Left lung (tissue), 10 donors: ENCODE data around the gene CDH12. TPM values are rescaled to one million over a fixed set of nuclear protein-coding genes. Genes with fewer than 3 reads are reported as not detected.
"Not testable (repeated sequence)": the region's sequence is repeated elsewhere in the genome, so short reads cannot be mapped to it uniquely, and the experiment has no call there.

Source experiments
- ATAC-seq: fragments of 200-7000 bp; cut with Tn5 transposase; one replicate; pipeline ENCODE4 v1.9.1; 2020; ENCODE audit warnings: moderate library complexity
- DNase-seq, 4 donors: peaks; one replicate each; pipeline ENCODE4 v3.0.0-alpha.2; 2013 to 2020
- H3K27ac ChIP-seq, 2 donors: fragments of 200-600 bp; sonication (generic) in 1 of 2; one replicate each; pipeline versions ENCODE4 v1.5.0 to v1.8.0; 2020 to 2021
- H3K27me3 ChIP-seq, 2 donors: fragments of 200-600 bp; sonication (generic) in 1 of 2; one replicate each; pipeline versions ENCODE4 v1.5.0 to v1.8.0; 2020 to 2021
- H3K36me3 ChIP-seq, 2 donors: fragments of 200-600 bp; sonication (generic) in 1 of 2; one replicate each; pipeline versions ENCODE4 v1.5.0 to v1.8.0; 2020 to 2021
- H3K4me1 ChIP-seq, 2 donors: fragments of 200-600 bp; one replicate each; pipeline ENCODE4 v1.8.0; 2021
- H3K4me3 ChIP-seq, 2 donors: fragments of 200-600 bp; sonication (generic) in 1 of 2; one replicate each; pipeline versions ENCODE4 v1.5.0 to v1.8.0; 2020 to 2021; ENCODE audit warnings: mild to moderate bottlenecking in 1 of 2
- H3K9me3 ChIP-seq, 2 donors: fragments of 200-600 bp; sonication (generic) in 1 of 2; one replicate each; pipeline versions ENCODE4 v1.5.0 to v1.8.0; 2020 to 2021
- CTCF ChIP-seq, 2 donors: fragments of 200-600 bp; sonication (generic) in 1 of 2; IDR thresholded peaks; one replicate each; pipeline versions ENCODE4 v1.5.0 to v1.8.0; 2021; ENCODE audit warnings: antibody characterized with exemption in 2 of 2
- intact Hi-C, 2 donors: fragments of 100-400 bp; cut with DNase I; formaldehyde crosslinking; loops; one replicate each; pipeline versions ENCODE4 v1.11.2 to v1.14.2; 2022
- polyA plus RNA-seq, 6 donors: library from polyadenylated mRNA; unstranded; fragments of 120-200 nt; gene quantifications; one replicate each; pipeline ENCODE4 v1.2.1, GENCODE V29; 2013; ENCODE audit not compliant: insufficient read length in 6 of 6
- total RNA-seq, 2 donors: library from RNA; stranded (reverse); fragmentation: NEBNext Ultra II Directional; extraction: Animal tissue kit (Norgen Biotek cat#: 25700); gene quantifications; one replicate each; pipeline ENCODE4 v1.2.1, GENCODE V29; 2021
- donor health status: DM: no; HTN: yes; CAD: no.
- donor health status: DM: no; HTN: no; CAD: no.

CDH12 gene
- total and polyA plus RNA-seq, 8 donors: 2.6 to 6.5 (median 5.2) TPM; not detected in 2

- no peak for ATAC-seq
- Histone ChIP-seq H3K36me3 (no peaks in the 10 kb centered on the region), H3K4me1 (no peaks in the 10 kb centered on the region), H3K27me3 (no peaks in the 10 kb centered on the region), H3K9me3 (no peaks in the 10 kb centered on the region), H3K4me3 (no peak overlapping the region), H3K27ac (no peak overlapping the region)
- TF ChIP-seq CTCF (IDR thresholded peaks at IDR 0.05): no peak
- intact Hi-C loops: no loop called here
- DNase-seq: no peak
Measured at GRCh38 chr5:22348027-22348426, 505.1 kb downstream of the CDH12 start.

GRCh38 chr5:22344000-22344399 lies 509.1 kb downstream of the CDH12 start:
- H3K4me3 ChIP-seq: no peak overlapping the region
- no peaks in the 10 kb centered on the region for H3K9me3 ChIP-seq
- H3K27ac ChIP-seq: no peak overlapping the region
- intact Hi-C loops: no loop called here
- H3K27me3 ChIP-seq: no peaks in the 10 kb centered on the region
- H3K36me3 ChIP-seq: no peaks in the 10 kb centered on the region
- no peak for DNase-seq
- TF ChIP-seq CTCF (IDR thresholded peaks at IDR 0.05): no peak
- no peaks in the 10 kb centered on the region for H3K4me1 ChIP-seq
- no peak for ATAC-seq

- Histone ChIP-seq H3K27me3 (no peaks in the 10 kb centered on the region), H3K9me3 (peaks cover 0 to 7% of the 10 kb centered on the region in 2 donors), H3K4me3 (no peak overlapping the region), H3K4me1 (no peaks in the 10 kb centered on the region), H3K27ac (no peak overlapping the region), H3K36me3 (no peaks in the 10 kb centered on the region)
- DNase-seq: no peak
- no peak for TF ChIP-seq CTCF (IDR thresholded peaks at IDR 0.05)
- ATAC-seq: no peak
- intact Hi-C loops: no loop called here
Measured at GRCh38 chr5:22341406-22341805, 511.7 kb downstream of the CDH12 start.

- intact Hi-C loops: not testable (repeated sequence)
- peaks cover 0 to 31% of the 10 kb centered on the region in 2 donors for H3K9me3 ChIP-seq
Measured at GRCh38 chr5:22332949-22333348, 520.2 kb downstream of the CDH12 start.

GRCh38 chr5:22329683-22330082 lies 523.5 kb downstream of the CDH12 start:
- DNase-seq (no peak), ATAC-seq (no peak)
- Histone ChIP-seq H3K27me3 (no peaks in the 10 kb centered on the region), H3K4me1 (no peaks in the 10 kb centered on the region), H3K9me3 (peaks cover 0 to 14% of the 10 kb centered on the region in 2 donors), H3K27ac (no peak overlapping the region), H3K36me3 (no peaks in the 10 kb centered on the region), H3K4me3 (no peak overlapping the region)
- no peak for TF ChIP-seq CTCF (IDR thresholded peaks at IDR 0.05)
- intact Hi-C loops: no loop called here

More at GRCh38 chr5:22332949-22333348, 520.2 kb downstream of the CDH12 start:
- not testable (repeated sequence) for H3K36me3 ChIP-seq, H3K4me3 ChIP-seq, ATAC-seq, DNase-seq, H3K27me3 ChIP-seq, H3K4me1 ChIP-seq, H3K27ac ChIP-seq

- H3K27me3 ChIP-seq: no peaks in the 10 kb centered on the region
- H3K27ac ChIP-seq: no peak overlapping the region
- no peaks in the 10 kb centered on the region for H3K9me3 ChIP-seq
- no peak for DNase-seq
- H3K36me3 ChIP-seq: no peaks in the 10 kb centered on the region
- ATAC-seq: no peak
- intact Hi-C loops: no loop called here
- no peaks in the 10 kb centered on the region for H3K4me1 ChIP-seq
- TF ChIP-seq CTCF (IDR thresholded peaks at IDR 0.05): no peak
- H3K4me3 ChIP-seq: no peak overlapping the region
Measured at GRCh38 chr5:22319798-22320197, 533.3 kb downstream of the CDH12 start.
